ENCODE measurements around the gene FAM149A. TPM values are rescaled to one million over a fixed set of nuclear protein-coding genes. Genes with fewer than 3 reads are reported as not detected.

The FAM149A gene
- total RNA-seq, 1 donor from 2014 or later, result 22.9 TPM

DNA sequence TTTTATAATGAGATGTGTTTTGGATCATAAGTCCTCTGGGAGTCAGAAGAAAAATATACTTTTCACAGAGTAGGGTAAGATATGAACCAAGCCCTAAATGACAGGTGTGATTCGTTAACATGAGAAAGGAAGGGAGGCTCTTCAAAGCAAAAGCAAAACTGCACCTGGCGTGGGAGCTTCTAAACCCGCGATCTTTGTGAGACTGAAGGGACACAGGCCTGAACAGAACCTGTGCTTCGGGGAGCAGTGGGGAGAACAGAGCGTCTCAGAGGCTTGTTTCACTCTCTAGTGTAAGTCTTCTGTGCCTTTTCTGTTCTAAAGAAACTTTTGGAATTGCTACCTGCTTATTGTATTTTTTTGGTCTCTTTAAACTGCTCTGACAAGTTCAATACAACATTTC, 56.6 kb downstream of the FAM149A start:
- no peak overlapping the region for H3K4me3 ChIP-seq (ENCODE audit: low read depth, low read length)
- no peaks in the 10 kb centered on the region for H3K27me3 ChIP-seq (ENCODE audit: control insufficient read depth, insufficient read depth, low read length)
- peaks cover 1% of the 10 kb centered on the region for H3K36me3 ChIP-seq (ENCODE audit: control insufficient read depth, insufficient read depth, low read length)
- no peak for DNase-seq (ENCODE audit: low read depth)
- TF ChIP-seq, protein P1, sequence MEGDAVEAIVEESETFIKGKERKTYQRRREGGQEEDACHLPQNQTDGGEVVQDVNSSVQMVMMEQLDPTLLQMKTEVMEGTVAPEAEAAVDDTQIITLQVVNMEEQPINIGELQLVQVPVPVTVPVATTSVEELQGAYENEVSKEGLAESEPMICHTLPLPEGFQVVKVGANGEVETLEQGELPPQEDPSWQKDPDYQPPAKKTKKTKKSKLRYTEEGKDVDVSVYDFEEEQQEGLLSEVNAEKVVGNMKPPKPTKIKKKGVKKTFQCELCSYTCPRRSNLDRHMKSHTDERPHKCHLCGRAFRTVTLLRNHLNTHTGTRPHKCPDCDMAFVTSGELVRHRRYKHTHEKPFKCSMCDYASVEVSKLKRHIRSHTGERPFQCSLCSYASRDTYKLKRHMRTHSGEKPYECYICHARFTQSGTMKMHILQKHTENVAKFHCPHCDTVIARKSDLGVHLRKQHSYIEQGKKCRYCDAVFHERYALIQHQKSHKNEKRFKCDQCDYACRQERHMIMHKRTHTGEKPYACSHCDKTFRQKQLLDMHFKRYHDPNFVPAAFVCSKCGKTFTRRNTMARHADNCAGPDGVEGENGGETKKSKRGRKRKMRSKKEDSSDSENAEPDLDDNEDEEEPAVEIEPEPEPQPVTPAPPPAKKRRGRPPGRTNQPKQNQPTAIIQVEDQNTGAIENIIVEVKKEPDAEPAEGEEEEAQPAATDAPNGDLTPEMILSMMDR (IDR thresholded peaks at IDR 0.05; ENCODE audit: insufficient read depth, low read length, poor library complexity, severe bottlenecking), result no peak

DNA sequence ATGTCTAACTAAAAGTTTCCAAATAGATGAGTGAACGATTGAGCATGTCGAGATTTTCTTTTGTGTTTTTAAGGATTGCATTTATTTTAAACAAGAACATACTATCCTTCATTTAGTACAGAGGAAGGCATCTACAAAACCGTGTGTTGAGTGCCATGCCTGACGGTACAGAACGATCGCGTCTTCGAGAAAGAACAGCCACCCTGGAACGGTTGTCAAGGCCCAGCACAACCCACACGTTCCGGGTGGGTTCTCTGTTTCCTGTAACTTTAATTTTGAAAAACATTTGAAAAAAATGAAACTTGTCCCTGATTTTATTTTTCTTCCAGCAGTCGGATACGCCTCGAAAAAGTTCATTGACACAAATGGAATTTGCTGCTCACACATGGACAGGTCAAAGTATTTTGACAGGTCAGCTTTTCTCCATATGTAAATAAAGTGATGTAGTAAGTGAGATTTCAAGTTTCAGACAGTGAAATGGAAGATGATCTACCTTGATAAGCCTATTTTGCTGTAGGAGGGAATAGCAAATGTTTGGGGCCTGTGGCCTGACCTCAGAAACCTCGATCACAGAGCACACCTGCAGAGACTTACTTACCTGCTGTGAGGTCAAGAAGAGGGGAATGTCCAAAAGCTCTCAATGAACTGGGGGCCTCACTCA, 62.5 kb downstream of the FAM149A start:
- DNase-seq (ENCODE audit: low read depth), result no peak
- no peaks in the 10 kb centered on the region for H3K27me3 ChIP-seq (ENCODE audit: control insufficient read depth, insufficient read depth, low read length)
- H3K4me3 ChIP-seq (ENCODE audit: low read depth, low read length), result no peak overlapping the region
- TF ChIP-seq, protein P1 (IDR thresholded peaks at IDR 0.05; ENCODE audit: insufficient read depth, low read length, poor library complexity, severe bottlenecking), result no peak
- H3K36me3 ChIP-seq (ENCODE audit: control insufficient read depth, insufficient read depth, low read length), result peaks cover 1% of the 10 kb centered on the region

DNA sequence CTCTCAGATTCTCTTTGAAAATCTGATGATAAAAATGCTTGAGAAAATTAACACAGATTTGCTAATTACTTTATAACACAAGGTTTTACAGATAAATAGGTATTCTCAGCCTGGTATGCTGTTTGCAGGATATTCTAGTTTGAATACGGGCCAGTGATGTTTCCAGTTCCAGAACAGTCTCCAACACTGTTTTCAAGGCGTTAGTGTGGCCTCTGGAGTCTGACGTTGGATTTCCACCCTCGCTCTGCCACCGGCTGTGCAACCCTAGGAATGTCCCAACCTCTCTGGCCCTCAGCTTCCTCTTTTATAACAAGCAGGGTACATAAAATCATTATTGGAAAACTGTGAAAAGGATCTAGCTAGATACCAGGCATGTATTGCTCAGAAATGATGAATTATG, 63.1 kb downstream of the FAM149A start:
- H3K27me3 ChIP-seq (ENCODE audit: control insufficient read depth, insufficient read depth, low read length), result no peaks in the 10 kb centered on the region
- TF ChIP-seq, protein P1 (IDR thresholded peaks at IDR 0.05; ENCODE audit: insufficient read depth, low read length, poor library complexity, severe bottlenecking), result no peak
- H3K36me3 ChIP-seq (ENCODE audit: control insufficient read depth, insufficient read depth, low read length), result no peaks in the 10 kb centered on the region
- DNase-seq (ENCODE audit: low read depth), result no peak
- H3K4me3 ChIP-seq (ENCODE audit: low read depth, low read length), result no peak overlapping the region

DNA sequence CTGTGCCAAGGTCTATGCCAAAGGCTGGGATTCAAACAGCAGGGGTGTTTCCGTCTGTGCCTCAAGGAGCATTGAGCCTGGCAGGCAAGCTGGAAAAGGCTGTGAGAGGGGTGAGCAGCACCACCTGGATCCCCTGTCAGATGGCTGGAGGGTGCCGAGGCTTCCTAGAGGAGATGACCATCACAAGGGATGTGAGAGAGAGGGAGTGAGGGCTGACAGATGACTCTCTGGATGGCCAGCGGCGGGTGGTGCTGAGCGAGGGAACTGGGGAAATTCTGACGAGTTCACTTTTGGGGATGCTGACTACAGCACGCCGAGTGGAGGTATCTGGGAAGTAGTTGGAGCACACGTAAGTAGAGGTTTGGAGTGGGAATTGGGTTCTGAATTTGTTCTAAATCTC, 64.2 kb downstream of the FAM149A start:
- TF ChIP-seq, protein P1 (IDR thresholded peaks at IDR 0.05; ENCODE audit: insufficient read depth, low read length, poor library complexity, severe bottlenecking), result no peak
- no peaks in the 10 kb centered on the region for H3K36me3 ChIP-seq (ENCODE audit: control insufficient read depth, insufficient read depth, low read length)
- DNase-seq (ENCODE audit: low read depth), result no peak

DNA sequence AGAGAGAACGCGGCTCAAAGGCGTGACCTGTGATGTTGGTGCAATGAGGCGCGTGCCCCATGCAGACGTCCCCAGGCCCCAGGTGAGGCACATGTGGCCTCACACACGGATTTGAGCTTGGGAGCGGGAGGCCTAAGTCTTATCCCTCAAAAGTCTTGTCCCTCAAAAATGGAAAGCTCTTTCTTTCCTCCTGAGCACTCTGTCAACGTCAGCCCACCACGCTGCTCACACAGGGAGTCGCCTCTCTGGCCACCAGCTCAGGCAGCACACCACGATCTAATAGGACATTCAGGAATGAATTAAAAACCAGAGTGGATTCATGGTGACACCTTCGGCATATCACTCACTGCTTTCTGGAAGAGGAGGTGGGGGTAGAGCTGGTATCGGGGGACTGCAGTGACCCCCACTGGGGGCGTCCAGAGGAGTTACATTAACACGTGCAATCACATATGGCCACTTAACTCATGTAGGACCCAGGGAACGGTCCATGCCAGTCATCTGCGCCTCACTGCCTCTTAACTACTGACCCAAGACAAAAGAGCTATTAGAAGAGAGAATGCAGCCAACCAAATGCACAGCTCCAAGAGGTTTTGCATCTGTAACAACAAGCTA, 64.9 kb downstream of the FAM149A start:
- Histone ChIP-seq H3K4me3 (ENCODE audit: low read depth, low read length) (no peak overlapping the region), H3K27me3 (ENCODE audit: control insufficient read depth, insufficient read depth, low read length) (no peaks in the 10 kb centered on the region), H3K36me3 (ENCODE audit: control insufficient read depth, insufficient read depth, low read length) (no peaks in the 10 kb centered on the region)
- TF ChIP-seq, protein P1 (IDR thresholded peaks at IDR 0.05; ENCODE audit: insufficient read depth, low read length, poor library complexity, severe bottlenecking), result no peak
- DNase-seq (ENCODE audit: low read depth), result no peak

More for the DNA sequence above, 64.2 kb downstream of the FAM149A start:
- Histone ChIP-seq H3K4me3 (ENCODE audit: low read depth, low read length) (no peak overlapping the region), H3K27me3 (ENCODE audit: control insufficient read depth, insufficient read depth, low read length) (no peaks in the 10 kb centered on the region)

Measured in kidney epithelial cell (primary cell).